ENCODE results near the gene COL4A4. TPM values are rescaled to one million over a fixed set of nuclear protein-coding genes. Genes with fewer than 3 reads are reported as not detected.

COL4A4 gene
- total RNA-seq, 4 donors from 2014 or later, result 1.7 to 11.5 (median 2.8) TPM

- TF ChIP-seq CTCF (IDR thresholded peaks at IDR 0.05; ENCODE audit: low read depth), result no peak
These were observed 207.3 kb downstream of the COL4A4 start for GRCh38 chr2:226956659-226957058.

- no peak for TF ChIP-seq CTCF (IDR thresholded peaks at IDR 0.05; ENCODE audit: low read depth)
These were observed 210.2 kb downstream of the COL4A4 start for GRCh38 chr2:226953826-226954225.

GRCh38 chr2:226953206-226953605 is 210.8 kb downstream of the COL4A4 start:
- TF ChIP-seq CTCF (IDR thresholded peaks at IDR 0.05; ENCODE audit: low read depth), result no peak

Small RNAs within 50 kb of the gene (small RNA-seq; reads per million reads assigned to genes)
- gene RF00554, result not detected

Other genes starting within 250 kb of the COL4A4 start
- 1 to 10 TPM in 3 of 4 donors, under 1 TPM in 1; 0.19 to 7.7 (median 4.5) TPM for gene COL4A3, start 419 bp upstream of the COL4A4 start, total RNA-seq
- 100 to 1,000 TPM in 2 of 4 donors, 10 to 100 TPM in 2; 90.9 to 135 (median 98.8) TPM for gene MFF, start 161.0 kb upstream of the COL4A4 start, total RNA-seq
- under 1 TPM in 2 of 4 donors, not detected in 2; 0.22 to 0.68 TPM for gene TM4SF20, start 215.1 kb upstream of the COL4A4 start, total RNA-seq
- not detected for gene SCYGR1, start 223.7 kb upstream of the COL4A4 start, total RNA-seq